GM23338 (cell line): ENCODE data around the gene TLNRD1. TPM values are rescaled to one million over a fixed set of nuclear protein-coding genes. Genes with fewer than 3 reads are reported as not detected.

Experiments
- ATAC-seq: fragments of 200-7000 bp; cut with Tn5 transposase; 3 replicates; pipeline ENCODE4 v1.9.1; 2020
- DNase-seq: peaks from one replicate; pipeline ENCODE4 v3.0.0-alpha.2; 2015; ENCODE audit warnings: low spot score
- H2AFZ ChIP-seq: fragments of 200-600 bp; sonication (generic); 2 replicates; pipeline ENCODE4 v1.8.0; 2016; ENCODE audit warnings: antibody characterized with exemption, mild to moderate bottlenecking, moderate library complexity
- H3F3A ChIP-seq: fragments of 200-600 bp; sonication (generic); replicated peaks from 2 replicates; pipeline ENCODE4 v1.8.0; 2017; ENCODE audit warnings: antibody characterized with exemption, mixed run types, low read depth
- H3K27ac ChIP-seq: fragments of 200-600 bp; sonication (generic); 2 replicates; pipeline ENCODE4 v1.6.1; 2016; ENCODE audit warnings: low read depth
- H3K27me3 ChIP-seq: fragments of 200-600 bp; sonication (generic); 2 replicates; pipeline ENCODE4 v1.8.0; 2016; ENCODE audit warnings: mild to moderate bottlenecking, mixed run types, moderate library complexity; ENCODE audit not compliant: insufficient read depth
- H3K36me3 ChIP-seq: fragments of 200-600 bp; sonication (generic); 2 replicates; pipeline ENCODE4 v1.8.0; 2016; ENCODE audit warnings: mild to moderate bottlenecking; ENCODE audit not compliant: insufficient read depth
- H3K4me1 ChIP-seq: fragments of 200-600 bp; sonication (generic); 2 replicates; pipeline ENCODE4 v1.8.0; 2016; ENCODE audit warnings: mild to moderate bottlenecking, moderate library complexity; ENCODE audit not compliant: insufficient read depth
- H3K4me2 ChIP-seq: fragments of 200-600 bp; sonication (generic); 2 replicates; pipeline ENCODE4 v1.7.1; 2017; ENCODE audit warnings: mixed run types
- H3K4me3 ChIP-seq: fragments of 200-600 bp; sonication (generic); 2 replicates; pipeline ENCODE4 v1.6.1; 2016; ENCODE audit warnings: mixed run types
- H3K79me2 ChIP-seq: fragments of 200-600 bp; sonication (generic); replicated peaks from 2 replicates; pipeline ENCODE4 v1.8.0; 2017; ENCODE audit warnings: mild to moderate bottlenecking; ENCODE audit not compliant: insufficient read depth
- H3K9me2 ChIP-seq: fragments of 200-600 bp; sonication (generic); 2 replicates; pipeline ENCODE4 v1.8.0; 2017; ENCODE audit not compliant: insufficient read depth
- H4K20me1 ChIP-seq: fragments of 200-600 bp; sonication (generic); replicated peaks from 2 replicates; pipeline ENCODE4 v1.8.0; 2017; ENCODE audit warnings: mild to moderate bottlenecking; ENCODE audit not compliant: insufficient read depth
- H3K27ac Mint-ChIP-seq: 2 replicates; pipeline ENCODE4 v1.8.0; 2020; ENCODE audit warnings: inconsistent platforms, mild to moderate bottlenecking, moderate library complexity, mixed read lengths
- H3K27me3 Mint-ChIP-seq: 3 replicates; pipeline ENCODE4 v1.8.0; 2022; ENCODE audit warnings: low read depth, mild to moderate bottlenecking, moderate library complexity, mixed read lengths, inconsistent platforms; ENCODE audit not compliant: insufficient read depth, poor library complexity
- H3K36me3 Mint-ChIP-seq: 3 replicates; pipeline ENCODE4 v1.8.0; 2021; ENCODE audit warnings: low read depth, mild to moderate bottlenecking, inconsistent platforms, moderate library complexity, mixed read lengths
- H3K4me1 Mint-ChIP-seq: 3 replicates; pipeline ENCODE4 v1.8.0; 2020; ENCODE audit warnings: mild to moderate bottlenecking, inconsistent platforms, mixed read lengths
- H3K4me3 Mint-ChIP-seq: 3 replicates; pipeline ENCODE4 v1.8.0; 2021; ENCODE audit warnings: moderate library complexity, mild to moderate bottlenecking, inconsistent platforms, mixed read lengths
- H3K9me3 Mint-ChIP-seq: 3 replicates; pipeline ENCODE4 v1.8.0; 2020; ENCODE audit warnings: moderate library complexity, mild to moderate bottlenecking, inconsistent platforms, mixed read lengths
- CREB1 ChIP-seq: fragments of 250-450 bp; sonication (Bioruptor Pico); IDR thresholded peaks from 2 replicates; pipeline ENCODE4 v1.5.0; 2020; ENCODE audit warnings: low read depth, mild to moderate bottlenecking, moderate library complexity
- CTCF ChIP-seq, 2 experiments: fragments of 200-600 bp in 1 of 2; sonication (generic) in 1 of 2; conservative IDR thresholded peaks; 2 replicates each; pipeline versions ENCODE4 v1.5.1 to v1.6.1; 2016 to 2017; ENCODE audit warnings: antibody characterized with exemption in 2 of 2, low read depth in 2 of 2, mild to moderate bottlenecking in 2 of 2, moderate library complexity in 1 of 2
- ETS1 ChIP-seq: IDR thresholded peaks from 2 replicates; pipeline ENCODE4 v1.6.1; 2016; ENCODE audit warnings: antibody characterized with exemption
- EZH2 ChIP-seq: fragments of 200-600 bp; sonication (generic); IDR thresholded peaks from one replicate; pipeline ENCODE4 v1.8.0; 2017; ENCODE audit warnings: antibody characterized with exemption, mild to moderate bottlenecking, low read depth; ENCODE audit not compliant: unreplicated experiment
- EZH2phosphoT487 ChIP-seq: fragments of 200-600 bp; sonication (generic); IDR thresholded peaks from one replicate; pipeline ENCODE4 v1.8.1; 2018; ENCODE audit warnings: antibody characterized with exemption; ENCODE audit not compliant: unreplicated experiment
- JUNB ChIP-seq: IDR thresholded peaks from one replicate; pipeline ENCODE4 v1.6.1; 2016; ENCODE audit warnings: antibody characterized with exemption; ENCODE audit not compliant: unreplicated experiment
- NANOG ChIP-seq: IDR thresholded peaks from 2 replicates; pipeline ENCODE4 v1.6.1; 2016; ENCODE audit warnings: antibody characterized with exemption, borderline replicate concordance
- POLR2AphosphoS5 ChIP-seq: IDR thresholded peaks from 2 replicates; pipeline ENCODE4 v1.6.1; 2016; ENCODE audit warnings: antibody characterized with exemption, low read depth
- REST ChIP-seq: IDR thresholded peaks from one replicate; pipeline ENCODE4 v1.6.1; 2018; ENCODE audit warnings: antibody characterized with exemption; ENCODE audit not compliant: unreplicated experiment
- STAT1 ChIP-seq: IDR thresholded peaks from one replicate; pipeline ENCODE4 v1.6.1; 2016; ENCODE audit warnings: antibody characterized with exemption; ENCODE audit not compliant: unreplicated experiment
- ZNF114 ChIP-seq: fragments of 250-450 bp; sonication (Bioruptor Pico); IDR thresholded peaks from 2 replicates; pipeline ENCODE4 v1.5.0; 2020; ENCODE audit warnings: mild to moderate bottlenecking, moderate library complexity
- ZNF331 ChIP-seq: fragments of 250-450 bp; sonication (Bioruptor Pico); IDR thresholded peaks from 2 replicates; pipeline ENCODE4 v1.5.0; 2020; ENCODE audit warnings: low read depth, mild to moderate bottlenecking, moderate library complexity
- ZNF462 ChIP-seq: fragments of 250-450 bp; sonication (Bioruptor Pico); IDR thresholded peaks from 2 replicates; pipeline ENCODE4 v1.5.0; 2020; ENCODE audit warnings: mild to moderate bottlenecking, moderate library complexity
- polyA plus RNA-seq: library from polyadenylated mRNA; unstranded; fragments of >200 nt; fragmentation: Nextera tagmentation; extraction: Ambion mirVana; gene quantifications from 2 replicates; pipeline ENCODE4 v1.2.1, GENCODE V29; 2016
- total RNA-seq: library from RNA; depleted of rRNA; stranded (reverse); fragments of >200 nt; shearing (Covaris generic); gene quantifications from 2 replicates; pipeline ENCODE4 v1.2.3, GENCODE V29; 2014

Gene TLNRD1
- total and polyA plus RNA-seq, 2 experiments from 2014 or later = 6.7 to 27.3 TPM

- H3K36me3 ChIP-seq = peaks cover 15% of the 10 kb centered on the region; the same call in 1 of the 2 replicates
- no peaks in the 10 kb centered on the region; the same call in 1 of the 2 replicates for H4K20me1 ChIP-seq
- H3K9me2 ChIP-seq = no peaks in the 10 kb centered on the region; the same call in 1 of the 2 replicates
- peaks cover 33% of the 10 kb centered on the region for H3K4me1 ChIP-seq
- Mint-ChIP-seq H3K4me3 (no peak overlapping the region), H3K4me1 (peaks cover 43% of the 10 kb centered on the region), H3K9me3 (peaks cover 16% of the 10 kb centered on the region; the same call in 2 of the 3 replicates), H3K27me3 (peaks cover 7% of the 10 kb centered on the region), H3K36me3 (peaks cover 37% of the 10 kb centered on the region), H3K27ac (peak overlapping the region; percentile 52)
- no peak overlapping the region for H2AFZ ChIP-seq
- peak overlapping the region; percentile 17; the same call in 1 of the 2 replicates for H3K4me3 ChIP-seq
- ATAC-seq (no peak), DNase-seq (peak; percentile 24)
- peak overlapping the region; percentile 54 for H3K4me2 ChIP-seq
- H3K27ac ChIP-seq = peak overlapping the region; percentile 97
- H3K27me3 ChIP-seq = no peaks in the 10 kb centered on the region
- peaks cover 17% of the 10 kb centered on the region for H3K79me2 ChIP-seq
- H3F3A ChIP-seq = no peaks in the 10 kb centered on the region; the same call in 1 of the 2 replicates
- TF ChIP-seq REST (no peak), ZNF114 (CRISPR knock-in tag) (no peak), CTCF (conservative IDR thresholded peaks at IDR 0.05; ENCODE audit: low read depth in 2 of 2) (no peak), POLR2AphosphoS5 (no peak), EZH2 (no peak), STAT1 (no peak), CREB1 (CRISPR knock-in tag) (no peak), ZNF331 (CRISPR knock-in tag) (no peak), ZNF462 (CRISPR knock-in tag) (no peak), EZH2phosphoT487 (no peak), NANOG (no peak), JUNB (no peak), ETS1 (no peak)
Observed at GRCh38 chr15:80966431-80967197, 34.1 kb upstream of the TLNRD1 start.
